KOPT-K1 (cell line): Measurements from ENCODE around the gene RP2.

Experiments used
- H3K27ac ChIP-seq: fragments of 200-600 bp; sonication (generic); 2 replicates; pipeline ENCODE4 v1.5.1; 2016; ENCODE audit warnings: antibody characterized with exemption, mild to moderate bottlenecking, low read depth, low read length; ENCODE audit not compliant: poor library complexity, severe bottlenecking
- H3K36me3 ChIP-seq: fragments of 200-600 bp; sonication (generic); 2 replicates; pipeline ENCODE4 v1.5.1; 2017; ENCODE audit warnings: antibody characterized with exemption, mild to moderate bottlenecking, low read length, moderate library complexity; ENCODE audit not compliant: insufficient read depth
- H3K9me3 ChIP-seq: fragments of 200-600 bp; sonication (generic); 2 replicates; pipeline ENCODE4 v1.5.1; 2017; ENCODE audit warnings: antibody characterized with exemption, low read length, mild to moderate bottlenecking; ENCODE audit not compliant: insufficient read depth, poor library complexity, severe bottlenecking

Gene RP2

DNA sequence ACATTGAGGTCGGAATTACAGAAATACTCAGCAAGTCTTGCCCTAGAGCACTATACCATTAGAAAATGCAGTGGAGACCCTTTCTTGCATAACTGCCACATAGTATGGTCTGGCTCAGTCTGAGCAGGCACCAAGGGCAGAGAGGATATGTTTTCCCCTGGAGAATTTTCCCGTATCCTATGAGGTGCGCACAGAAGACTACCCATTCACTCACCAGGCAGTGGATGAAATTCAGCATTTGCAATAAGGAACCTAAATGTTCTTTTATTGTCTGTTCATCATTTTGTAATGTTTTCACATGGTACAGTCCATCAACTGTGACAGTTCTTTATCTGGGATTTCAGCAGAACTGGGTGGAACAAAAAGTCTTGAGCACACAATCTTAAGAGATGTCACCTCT is 90.9 kb downstream of the RP2 start:
- Histone ChIP-seq H3K9me3 (no peaks in the 10 kb centered on the region), H3K27ac (no peak overlapping the region), H3K36me3 (no peaks in the 10 kb centered on the region)

- Histone ChIP-seq H3K9me3 (no peaks in the 10 kb centered on the region), H3K27ac (no peak overlapping the region), H3K36me3 (no peaks in the 10 kb centered on the region)
Observed at GRCh38 chrX:46929439-46930261, 92.8 kb downstream of the RP2 start.
